PC-9 (cell line): Measurements from ENCODE around the gene EIF5. TPM values are rescaled to one million over a fixed set of nuclear protein-coding genes. Genes with fewer than 3 reads are reported as not detected.

Experiments used
- BruUV-seq: library from RNA; stranded (reverse); fragments of 400-500 nt; replicated peaks from 2 replicates; lab custom pipeline; 2021; lab: Mats Ljungman, UMichigan
- CTCF ChIA-PET: fragments of 300-600 bp; sonication (Branson Sonifier 250); formaldehyde crosslinking; loops from one replicate; lab custom pipeline; 2022; ENCODE audit warnings: antibody characterized with exemption; lab: Charles Lee
- POLR2A ChIA-PET: fragments of 300-600 bp; sonication (Branson Sonifier 250); formaldehyde crosslinking; loops from one replicate; lab custom pipeline; 2022; ENCODE audit warnings: antibody characterized with exemption; ENCODE audit not compliant: unreplicated experiment; lab: Charles Lee
- DNase-seq, 2 experiments: peaks; one replicate each; pipeline versions ENCODE4 v3.0.0 to v3.0.0-alpha.2; 2015 to 2022; ENCODE audit warnings: mixed read lengths in 1 of 2
- H2AFZ ChIP-seq: fragments of 200-600 bp; sonication (generic); 2 replicates; pipeline ENCODE4 v1.8.1; 2017; ENCODE audit warnings: antibody characterized with exemption
- H3F3A ChIP-seq: fragments of 200-600 bp; sonication (generic); 2 replicates; pipeline ENCODE4 v1.8.1; 2017; ENCODE audit warnings: antibody characterized with exemption, mild to moderate bottlenecking, low read depth; ENCODE audit not compliant: insufficient read depth
- H3K27ac ChIP-seq: fragments of 200-600 bp; sonication (generic); 2 replicates; pipeline ENCODE4 v1.6.1; 2016; ENCODE audit warnings: mixed run types
- H3K27me3 ChIP-seq: fragments of 200-600 bp; sonication (generic); 2 replicates; pipeline ENCODE4 v1.6.1; 2016; ENCODE audit warnings: low read depth, mixed run types; ENCODE audit not compliant: insufficient read depth
- H3K36me3 ChIP-seq: fragments of 200-600 bp; sonication (generic); 2 replicates; pipeline ENCODE4 v1.6.1; 2016; ENCODE audit warnings: low read depth, mixed run types
- H3K4me1 ChIP-seq: fragments of 200-600 bp; sonication (generic); replicated peaks from 2 replicates; pipeline ENCODE4 v1.6.1; 2016; ENCODE audit warnings: mixed run types; ENCODE audit not compliant: insufficient read depth
- H3K4me2 ChIP-seq: fragments of 200-600 bp; sonication (generic); 2 replicates; pipeline ENCODE4 v1.6.1; 2017; ENCODE audit warnings: mixed run types
- H3K4me3 ChIP-seq: fragments of 200-600 bp; sonication (generic); 2 replicates; pipeline ENCODE4 v1.6.1; 2016; ENCODE audit warnings: mixed run types
- H3K79me2 ChIP-seq: fragments of 200-600 bp; sonication (generic); 2 replicates; pipeline ENCODE4 v1.6.1; 2017; ENCODE audit warnings: low read depth, mixed run types
- H3K9me2 ChIP-seq: fragments of 200-600 bp; sonication (generic); 2 replicates; pipeline ENCODE4 v1.8.1; 2017; ENCODE audit warnings: mild to moderate bottlenecking; ENCODE audit not compliant: insufficient read depth
- H3K9me3 ChIP-seq: fragments of 200-600 bp; sonication (generic); 2 replicates; pipeline ENCODE4 v1.8.1; 2016; ENCODE audit warnings: low read depth; ENCODE audit not compliant: insufficient read depth
- H4K20me1 ChIP-seq: fragments of 200-600 bp; sonication (generic); 2 replicates; pipeline ENCODE4 v1.8.1; 2017; ENCODE audit not compliant: insufficient read depth
- EZH2 ChIP-seq: fragments of 200-600 bp; sonication (generic); IDR thresholded peaks from 2 replicates; pipeline ENCODE4 v1.8.0; 2017; ENCODE audit warnings: antibody characterized with exemption, low read depth
- intact Hi-C: fragments of 100-400 bp; cut with micrococcal nuclease; formaldehyde crosslinking; loops from one replicate; pipeline ENCODE4 v1.10.0; 2022; ENCODE audit not compliant: unreplicated experiment
- total RNA-seq: library from RNA; stranded (reverse); gene quantifications from 2 replicates; pipeline ENCODE4 v1.2.3, GENCODE V29; 2021
- TF ChIP-seq, protein P1 (sequence below): fragments of 200-600 bp; sonication (generic); conservative IDR thresholded peaks from 2 replicates; pipeline ENCODE4 v1.6.1; 2017; ENCODE audit warnings: mixed run types, antibody characterized with exemption, mild to moderate bottlenecking, moderate library complexity

EIF5 gene
- total RNA-seq, 1 experiment from 2014 or later, result 330 TPM

GRCh38 chr14:103339561-103339960 lies 5.5 kb downstream of the EIF5 start:
- BruUV-seq, result no TSS peak
- Histone ChIP-seq H4K20me1 (peaks cover 98% of the 10 kb centered on the region), H3K9me3 (no peaks in the 10 kb centered on the region), H3K4me1 (peaks cover 27% of the 10 kb centered on the region), H2AFZ (no peak overlapping the region), H3K36me3 (peaks cover 97% of the 10 kb centered on the region), H3K4me3 (no peak overlapping the region), H3K9me2 (no peaks in the 10 kb centered on the region), H3K27me3 (no peaks in the 10 kb centered on the region), H3K4me2 (no peak overlapping the region), H3F3A (peaks cover 95% of the 10 kb centered on the region), H3K27ac (0 out of 2 replicates have a peak overlapping the region, but pooled peaks have one; percentile 3), H3K79me2 (peaks cover 66% of the 10 kb centered on the region)
- POLR2A ChIA-PET, result interaction anchor here (0.6 kb wide), 1 partner anchor 23 kb away, joined by 3 read pairs; no protein-coding TSS in a partner anchor
- no peak for DNase-seq
- CTCF ChIA-PET, result interaction anchor here (0.6 kb wide), 1 partner anchor 367 kb away, joined by 17 read pairs; no protein-coding TSS in a partner anchor
- TF ChIP-seq, protein P1, sequence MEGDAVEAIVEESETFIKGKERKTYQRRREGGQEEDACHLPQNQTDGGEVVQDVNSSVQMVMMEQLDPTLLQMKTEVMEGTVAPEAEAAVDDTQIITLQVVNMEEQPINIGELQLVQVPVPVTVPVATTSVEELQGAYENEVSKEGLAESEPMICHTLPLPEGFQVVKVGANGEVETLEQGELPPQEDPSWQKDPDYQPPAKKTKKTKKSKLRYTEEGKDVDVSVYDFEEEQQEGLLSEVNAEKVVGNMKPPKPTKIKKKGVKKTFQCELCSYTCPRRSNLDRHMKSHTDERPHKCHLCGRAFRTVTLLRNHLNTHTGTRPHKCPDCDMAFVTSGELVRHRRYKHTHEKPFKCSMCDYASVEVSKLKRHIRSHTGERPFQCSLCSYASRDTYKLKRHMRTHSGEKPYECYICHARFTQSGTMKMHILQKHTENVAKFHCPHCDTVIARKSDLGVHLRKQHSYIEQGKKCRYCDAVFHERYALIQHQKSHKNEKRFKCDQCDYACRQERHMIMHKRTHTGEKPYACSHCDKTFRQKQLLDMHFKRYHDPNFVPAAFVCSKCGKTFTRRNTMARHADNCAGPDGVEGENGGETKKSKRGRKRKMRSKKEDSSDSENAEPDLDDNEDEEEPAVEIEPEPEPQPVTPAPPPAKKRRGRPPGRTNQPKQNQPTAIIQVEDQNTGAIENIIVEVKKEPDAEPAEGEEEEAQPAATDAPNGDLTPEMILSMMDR, result no peak
- no peak for TF ChIP-seq EZH2
- intact Hi-C loops, result loop anchor here (10.0 kb wide), 1 partner anchor 1255 kb away; the partner anchor contains the start of gene HSP90AA1

DNA sequence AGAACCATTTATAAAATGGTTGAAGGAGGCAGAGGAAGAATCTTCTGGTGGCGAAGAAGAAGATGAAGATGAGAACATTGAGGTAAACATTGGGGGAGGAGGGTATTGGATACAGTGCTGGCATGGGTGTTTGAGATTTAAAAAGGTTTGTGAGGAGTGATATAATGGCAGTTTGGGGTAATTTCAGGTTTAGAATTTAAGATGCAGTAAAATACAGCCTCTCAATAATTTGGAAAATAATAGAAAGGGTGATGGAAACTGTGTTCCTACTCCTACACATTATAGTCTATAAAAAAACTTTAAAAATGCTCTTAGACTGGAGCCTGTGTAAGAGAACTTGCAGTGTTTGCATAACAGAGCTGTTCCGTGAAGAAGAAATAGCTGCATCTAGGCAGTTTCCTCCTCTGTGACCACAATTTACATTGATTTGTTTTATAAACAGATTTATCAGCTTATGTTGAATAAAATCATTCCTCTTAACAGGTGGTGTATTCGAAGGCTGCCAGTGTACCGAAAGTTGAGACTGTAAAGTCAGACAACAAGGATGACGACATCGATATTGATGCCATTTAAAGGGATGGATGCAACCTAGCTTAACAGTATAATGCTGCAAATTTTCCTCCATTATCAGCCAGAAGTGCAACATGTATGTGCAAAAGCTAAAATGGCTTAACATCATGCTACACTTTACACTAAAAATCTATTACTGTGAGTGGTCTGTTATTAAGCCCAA lies 6.6 kb downstream of the EIF5 start:
- TF ChIP-seq, protein P1, result no peak
- no peak for TF ChIP-seq EZH2
- H3K79me2 ChIP-seq, result peaks cover 56% of the 10 kb centered on the region

GRCh38 chr14:103341250-103342129 lies 7.5 kb downstream of the EIF5 start:
- Histone ChIP-seq H3K9me2 (no peaks in the 10 kb centered on the region), H3K4me2 (no peak overlapping the region), H3K79me2 (peaks cover 48% of the 10 kb centered on the region), H2AFZ (no peak overlapping the region), H3K4me1 (peaks cover 15% of the 10 kb centered on the region; the same call in 1 of the 2 replicates), H3F3A (peaks cover 100% of the 10 kb centered on the region), H3K9me3 (no peaks in the 10 kb centered on the region), H3K27ac (no peak overlapping the region), H4K20me1 (peaks cover 90% of the 10 kb centered on the region), H3K27me3 (no peaks in the 10 kb centered on the region), H3K4me3 (no peak overlapping the region), H3K36me3 (peaks cover 83% of the 10 kb centered on the region)
- ChIA-PET CTCF (interaction anchor here (0.7 kb wide), 1 partner anchor 236 kb away, joined by 4 read pairs; no protein-coding TSS in a partner anchor), POLR2A (interaction anchor here (0.6 kb wide), 1 partner anchor 13 kb away, joined by 5 read pairs; no protein-coding TSS in a partner anchor)
- TF ChIP-seq EZH2, result no peak
- TF ChIP-seq, protein P1, result no peak
- DNase-seq, result no peak
- BruUV-seq, result no TSS peak
- intact Hi-C loops, result no loop called here

More for the DNA sequence above, 6.6 kb downstream of the EIF5 start:
- Histone ChIP-seq H3K4me1 (peaks cover 23% of the 10 kb centered on the region), H3K27me3 (no peaks in the 10 kb centered on the region), H3K9me2 (no peaks in the 10 kb centered on the region), H3F3A (peaks cover 100% of the 10 kb centered on the region), H3K36me3 (peaks cover 91% of the 10 kb centered on the region), H3K27ac (0 out of 2 replicates have a peak overlapping the region, but pooled peaks have one; percentile 3), H2AFZ (no peak overlapping the region), H3K4me3 (no peak overlapping the region), H3K4me2 (no peak overlapping the region), H3K9me3 (no peaks in the 10 kb centered on the region), H4K20me1 (peaks cover 99% of the 10 kb centered on the region)
- DNase-seq, result no peak
- no TSS peak for BruUV-seq
- CTCF ChIA-PET, result interaction anchor here (0.7 kb wide), 1 partner anchor 236 kb away, joined by 4 read pairs; no protein-coding TSS in a partner anchor
- intact Hi-C loops, result no loop called here
- POLR2A ChIA-PET, result interaction anchor here (0.6 kb wide), 3 partner anchors 13 to 201 kb away, joined by 3 to 5 read pairs (median 5); no protein-coding TSS in a partner anchor
